NCI-H82 treated with DMSO at 0.1 percent for 48 hours (cell line): ENCODE data around the gene PITPNM1.
"Not testable (repeated sequence)": the region's sequence is repeated elsewhere in the genome, so short reads cannot be mapped to it uniquely, and the experiment has no call there.

Experiments used
- DNase-seq: peaks from one replicate; lab custom pipeline; 2025; ENCODE audit not compliant: unreplicated experiment; lab: John Stamatoyannopoulos, UW

The PITPNM1 gene

DNA sequence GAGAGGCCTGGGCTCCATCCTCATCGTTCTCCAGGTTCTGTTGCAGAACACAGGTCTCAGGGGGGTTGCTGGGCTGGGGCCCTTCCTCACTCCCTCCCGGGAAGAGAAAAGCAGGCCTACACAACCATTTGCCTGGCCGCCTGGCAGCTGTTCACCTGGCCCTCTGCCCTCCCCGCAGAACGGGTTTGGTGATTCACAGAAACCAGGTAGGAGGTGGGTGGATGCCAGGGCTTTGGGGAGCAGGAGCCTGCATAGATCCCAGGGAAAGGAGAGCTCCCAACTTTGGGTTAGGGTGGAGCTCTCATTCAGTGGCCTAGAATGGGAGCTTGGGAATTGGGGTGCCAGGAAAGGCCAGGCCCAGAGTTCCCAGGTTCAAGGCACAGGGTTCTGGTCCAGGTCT lies 37.1 kb downstream of the PITPNM1 start:
- DNase-seq, result no peak

DNA sequence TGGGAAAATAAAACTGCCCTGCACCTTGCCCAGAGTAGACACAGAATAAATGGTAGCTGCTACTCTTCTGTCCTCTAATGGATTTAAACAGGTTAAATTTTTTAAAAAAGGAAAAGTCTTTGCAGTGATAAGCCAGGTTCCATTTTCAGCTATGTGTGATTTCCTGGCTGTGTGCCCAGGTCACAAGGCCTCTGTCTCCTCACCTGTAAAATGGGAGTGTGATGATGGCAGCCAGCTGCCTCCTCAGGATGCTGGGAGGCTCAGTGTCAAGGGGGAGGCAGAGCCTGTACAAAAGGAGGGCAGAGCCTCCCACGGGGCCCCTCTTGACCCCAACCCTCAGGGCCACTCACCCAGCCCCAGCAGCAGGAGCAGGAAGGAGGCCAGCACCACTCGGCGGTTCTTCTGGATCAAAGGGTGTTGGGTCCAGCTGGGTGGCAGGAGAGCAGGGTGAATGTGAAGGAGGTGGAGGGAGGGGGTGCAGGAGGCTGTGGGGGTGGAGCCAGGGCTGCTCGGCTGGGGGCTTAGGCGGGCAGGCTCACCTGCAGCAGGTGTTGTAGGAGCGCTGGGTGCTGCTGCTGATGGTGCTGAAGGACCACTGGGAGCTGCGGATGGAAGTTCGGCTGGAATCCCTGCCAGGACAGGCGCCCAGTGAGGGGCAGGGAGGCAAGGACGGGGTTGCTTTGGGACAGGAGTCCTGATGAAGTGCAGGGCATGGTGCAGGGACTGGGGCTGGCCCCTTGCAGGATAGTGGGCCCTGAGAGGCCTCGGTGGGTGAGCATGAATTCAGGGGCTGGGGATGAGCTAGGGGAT lies 38.0 kb downstream of the PITPNM1 start:
- no peak for DNase-seq

GRCh38 chr11:67466367-67466766 lies 38.8 kb downstream of the PITPNM1 start:
- no peak for DNase-seq

GRCh38 chr11:67465530-67465929 lies 39.6 kb downstream of the PITPNM1 start:
- not testable (repeated sequence) for DNase-seq

GRCh38 chr11:67465189-67465510 lies 40.0 kb downstream of the PITPNM1 start:
- no peak for DNase-seq

DNA sequence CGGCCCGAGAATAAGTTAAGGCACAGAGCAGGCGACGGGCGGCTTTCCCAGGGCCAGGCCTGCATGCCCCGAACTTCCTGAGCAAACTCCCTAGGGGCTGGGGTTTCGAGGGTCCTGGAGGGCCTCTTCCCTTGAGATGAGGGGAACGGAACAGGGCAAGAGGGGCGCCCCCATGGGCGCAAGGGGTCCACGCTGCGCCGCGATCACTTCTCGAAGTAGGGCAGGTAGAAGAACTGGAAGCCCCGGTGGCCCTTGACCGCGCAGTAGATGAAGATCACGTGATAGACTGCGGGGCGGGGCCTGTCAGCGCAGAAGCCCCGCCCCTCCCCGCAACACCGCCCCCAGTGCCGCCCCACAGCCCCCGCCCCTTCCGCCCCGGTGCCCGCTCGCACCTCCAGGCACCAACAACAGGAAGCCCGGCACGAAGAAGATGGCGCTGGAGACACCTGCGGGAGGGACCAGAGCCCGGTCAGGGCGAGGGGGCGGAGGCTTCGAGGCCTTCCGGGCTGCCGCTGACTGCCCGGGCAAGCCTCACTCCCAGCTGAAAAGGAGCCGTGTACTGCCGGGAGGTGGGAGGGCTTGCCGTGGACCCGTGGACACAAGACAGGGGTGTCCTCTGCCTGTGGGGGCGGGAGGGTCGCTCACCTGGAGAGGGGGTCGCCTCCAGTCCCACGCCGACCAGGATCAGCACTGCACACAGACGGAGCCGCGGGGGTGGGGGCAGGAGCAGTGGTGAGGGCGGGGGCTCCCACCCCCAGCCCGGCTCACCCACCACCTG lies 40.6 kb downstream of the PITPNM1 start:
- DNase-seq, result no peak

GRCh38 chr11:67463680-67464410 lies 41.3 kb downstream of the PITPNM1 start:
- DNase-seq, result no peak

DNA sequence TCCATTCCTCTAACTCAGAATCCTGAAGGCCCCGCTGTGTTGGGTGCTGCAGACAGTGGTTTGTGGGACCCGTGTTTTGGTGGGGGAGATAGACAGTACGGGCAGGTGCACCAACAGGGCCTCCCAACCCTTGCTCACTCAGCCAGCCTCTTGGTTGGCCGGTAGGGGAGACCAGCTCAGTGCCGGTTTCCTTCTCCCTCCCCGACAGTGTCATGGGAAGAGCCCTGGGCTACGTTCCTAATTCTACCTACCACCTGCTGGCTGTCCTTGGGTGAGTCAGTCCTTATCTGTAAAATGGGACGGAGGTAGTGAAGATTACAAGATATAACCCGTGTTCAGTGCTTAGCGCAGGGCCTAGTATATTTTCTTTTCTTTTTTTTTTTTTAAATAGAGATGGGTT lies 42.0 kb downstream of the PITPNM1 start:
- DNase-seq, result no peak

GRCh38 chr11:67458266-67458665 lies 46.9 kb downstream of the PITPNM1 start:
- no peak for DNase-seq

GRCh38 chr11:67457453-67457852 lies 47.7 kb downstream of the PITPNM1 start:
- no peak for DNase-seq

DNA sequence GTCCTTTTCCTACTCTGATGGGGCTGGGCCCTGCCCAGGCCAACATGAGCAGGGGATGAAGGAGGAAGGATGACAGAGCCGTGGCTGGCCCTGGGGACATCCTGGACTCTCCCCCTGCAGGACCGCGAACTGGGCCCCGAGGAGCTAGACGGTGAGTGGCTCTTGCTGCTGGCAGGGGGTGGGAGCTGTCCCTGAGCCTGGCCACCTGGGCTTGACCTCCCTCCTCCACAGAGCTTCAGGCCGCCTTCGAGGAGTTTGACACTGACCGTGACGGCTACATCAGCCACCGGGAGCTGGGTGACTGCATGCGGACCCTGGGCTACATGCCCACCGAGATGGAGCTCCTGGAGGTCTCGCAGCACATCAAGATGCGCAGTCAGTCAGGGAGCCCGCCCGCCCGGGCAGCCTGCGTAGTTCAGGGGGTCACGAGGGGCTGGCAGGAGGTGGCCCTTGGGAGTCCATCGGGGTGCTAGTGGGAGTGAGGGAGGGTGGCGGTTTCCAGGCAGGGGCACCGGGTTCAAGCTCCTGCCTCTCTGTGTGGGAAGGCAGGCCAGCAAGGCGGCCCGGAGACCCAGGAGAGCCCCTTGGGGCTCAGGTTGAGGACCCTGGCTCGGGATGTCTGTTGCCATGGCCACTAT lies 49.0 kb downstream of the PITPNM1 start:
- DNase-seq, result no peak

GRCh38 chr11:67455054-67455453 lies 50.1 kb downstream of the PITPNM1 start, which contains the start of gene CABP4:
CABP4 (plus strand) TSS chr11:67455354; CDS start chr11:67455424, 70 bp downstream.
- no peak for DNase-seq

- DNase-seq, result no peak
Observed at GRCh38 chr11:67453816-67454732, 51.1 kb downstream of the PITPNM1 start.

DNA sequence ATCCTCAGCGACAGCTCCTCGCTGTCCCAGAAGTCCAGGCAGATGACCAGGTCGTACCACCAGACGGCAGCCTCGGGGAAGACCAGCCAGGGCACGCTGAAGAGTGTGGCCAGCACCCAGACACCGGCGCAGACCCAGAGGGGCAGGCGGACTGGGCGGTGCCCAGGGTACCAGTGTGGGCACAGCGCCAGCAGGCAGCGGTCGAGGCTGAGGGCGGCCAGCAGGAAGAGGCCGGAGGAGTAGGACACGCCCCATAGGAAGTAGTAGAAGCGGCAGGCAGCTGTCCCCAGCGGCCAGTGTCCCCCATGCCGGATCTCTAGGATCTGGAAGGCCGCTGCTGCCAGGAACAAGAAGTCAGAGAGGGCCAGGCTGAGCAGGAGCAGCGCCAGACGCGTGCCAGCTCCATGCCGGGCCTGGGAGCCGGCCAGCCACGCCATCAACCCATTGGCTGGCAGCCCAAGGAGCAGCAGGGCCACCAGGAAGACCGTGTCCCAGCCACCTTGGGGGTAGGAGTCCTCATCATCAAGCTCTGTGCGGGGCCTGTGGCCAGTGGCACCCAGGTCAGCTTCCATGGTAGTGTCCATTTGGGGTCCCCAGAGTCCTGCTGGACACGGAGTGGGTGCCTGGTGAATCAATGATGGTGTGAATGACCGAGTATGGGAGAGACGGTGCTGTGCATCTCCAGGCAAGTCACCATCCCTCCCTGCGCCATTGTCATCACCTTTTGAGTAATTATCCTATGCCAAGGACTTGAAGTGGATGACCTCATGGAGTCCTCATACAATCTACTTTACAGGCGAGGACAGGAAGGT lies 52.8 kb downstream of the PITPNM1 start, which contains the start of gene GPR152:
Gene GPR152, minus strand, starts transcription at position 589 of the 812 bp plus-strand sequence. Its CDS starts 5 bp downstream, at position 584.
- no peak for DNase-seq

DNA sequence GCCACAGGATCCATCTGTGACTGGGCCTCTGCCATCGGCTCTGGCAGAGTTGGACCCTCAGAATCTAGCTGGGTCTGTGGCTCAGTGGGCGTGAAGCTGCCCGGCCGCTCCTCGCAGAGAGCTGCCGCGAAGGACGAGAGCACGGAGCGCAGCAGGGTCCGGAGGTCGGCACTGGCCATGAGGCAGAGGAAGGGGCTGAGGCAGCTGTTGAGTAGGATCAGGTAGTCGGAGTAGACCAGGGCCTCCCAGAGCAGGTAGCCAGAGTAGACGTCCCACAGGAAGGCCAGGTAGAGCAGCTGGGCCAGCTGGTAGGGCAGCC lies 53.5 kb downstream of the PITPNM1 start:
- no peak for DNase-seq

GRCh38 chr11:67450796-67451657 lies 54.1 kb downstream of the PITPNM1 start:
- DNase-seq, result no peak

GRCh38 chr11:67449116-67449844 lies 55.9 kb downstream of the PITPNM1 start:
- no peak for DNase-seq

DNA sequence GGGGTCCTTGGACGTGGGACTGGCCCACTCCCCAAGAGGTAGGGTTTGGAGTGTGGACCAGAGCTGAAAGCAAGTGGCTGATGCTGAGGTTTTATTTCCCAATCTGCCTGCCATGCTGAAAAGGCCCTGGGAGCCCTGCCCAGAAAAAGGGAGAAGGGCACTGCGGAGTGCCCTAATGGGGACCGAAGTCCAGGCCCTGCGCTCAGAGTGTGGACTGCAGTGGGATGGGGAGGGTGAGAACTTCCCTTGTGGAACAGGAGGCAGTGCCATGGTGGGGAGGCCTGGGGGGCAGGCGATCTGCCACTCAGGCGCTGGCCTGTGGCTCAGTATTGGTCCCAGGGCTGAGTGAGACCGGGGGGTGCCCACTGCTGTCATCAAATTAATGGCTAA lies 56.9 kb downstream of the PITPNM1 start:
- no peak for DNase-seq
